Endothelial cell of umbilical vein (primary cell): Measurements from ENCODE around the gene ETF1. TPM values are rescaled to one million over a fixed set of nuclear protein-coding genes. Genes with fewer than 3 reads are reported as not detected.

Experiments
- BruUV-seq: library from RNA; stranded (reverse); fragments of 400-500 nt; replicated peaks from 2 replicates; lab custom pipeline; 2021; lab: Mats Ljungman, UMichigan
- CTCF ChIA-PET: fragments of 300-600, 350-600 bp; sonication (Branson Sonifier 250); formaldehyde crosslinking; loops from one replicate; lab custom pipeline; 2021; ENCODE audit warnings: antibody characterized with exemption, inconsistent platforms; lab: Charles Lee
- POLR2A ChIA-PET: fragments of 300-600, 350-600 bp; sonication (Branson Sonifier 250); formaldehyde crosslinking; loops from one replicate; lab custom pipeline; 2021; ENCODE audit warnings: antibody characterized with exemption, inconsistent platforms; lab: Charles Lee
- DNase-seq: peaks from one replicate; pipeline ENCODE4 v3.0.0-alpha.2; 2011; ENCODE audit warnings: low read depth, low spot score
- FAIRE-seq: peaks from 2 replicates; lab custom pipeline; 2011; peaks lifted over from hg19 to GRCh38; lab: Jason Lieb, UNC
- H2AFZ ChIP-seq: 2 replicates; pipeline ENCODE4 v1.6.0; 2012; ENCODE audit warnings: low read depth, low read length, control low read depth, inconsistent platforms
- H3K27ac ChIP-seq: 2 replicates; pipeline ENCODE4 v1.5.1; 2011; ENCODE audit warnings: low read depth, mild to moderate bottlenecking, control low read depth, low read length, moderate library complexity; ENCODE audit not compliant: insufficient read depth
- H3K27me3 ChIP-seq, 2 experiments: 2 replicates each; pipeline versions ENCODE4 v1.6.0 to v1.6.1; 2011; ENCODE audit warnings: low read length in 2 of 2, mixed read lengths in 1 of 2; ENCODE audit not compliant: control insufficient read depth in 2 of 2, insufficient read depth in 2 of 2
- H3K36me3 ChIP-seq, 2 experiments: 2 replicates in 1 of 2; 3 replicates in 1 of 2; pipeline ENCODE4 v1.5.1; 2011; ENCODE audit warnings: low read length in 2 of 2, mild to moderate bottlenecking in 1 of 2, moderate library complexity in 1 of 2; ENCODE audit not compliant: control insufficient read depth in 2 of 2, insufficient read depth in 2 of 2; ENCODE audit errors: extremely low read depth in 1 of 2
- H3K4me1 ChIP-seq: 3 replicates; pipeline ENCODE4 v1.5.1; 2011; ENCODE audit warnings: mild to moderate bottlenecking, low read length; ENCODE audit not compliant: control insufficient read depth, insufficient read depth; ENCODE audit errors: extremely low read depth
- H3K4me2 ChIP-seq: 2 replicates; pipeline ENCODE4 v1.6.1; 2011; ENCODE audit warnings: low read length, control low read depth, mixed read lengths; ENCODE audit not compliant: insufficient read depth
- H3K4me3 ChIP-seq, 3 experiments: fragments of 200-600 bp in 1 of 3; sonication (generic), shearing (Covaris generic) in 1 of 3; replicated peaks in 1 of 3; 2 replicates each; pipeline ENCODE4 v1.5.1; 2011 to 2016; ENCODE audit warnings: control low read depth in 3 of 3, low read length in 3 of 3, mild to moderate bottlenecking in 2 of 3, inconsistent platforms in 1 of 3, low read depth in 1 of 3, moderate library complexity in 1 of 3; ENCODE audit not compliant: insufficient read depth in 1 of 3
- H3K79me2 ChIP-seq: 2 replicates; pipeline ENCODE4 v1.6.0; 2012; ENCODE audit warnings: low read length, inconsistent platforms; ENCODE audit not compliant: control insufficient read depth, insufficient read depth
- H3K9ac ChIP-seq: replicated peaks from 2 replicates; pipeline ENCODE3; 2011; ENCODE audit warnings: low read length, control low read depth; ENCODE audit not compliant: insufficient read depth; ENCODE audit errors: extremely low read depth
- H3K9me1 ChIP-seq: replicated peaks from 3 replicates; pipeline ENCODE4 v1.6.0; 2011; ENCODE audit warnings: mild to moderate bottlenecking, low read length; ENCODE audit not compliant: control insufficient read depth, insufficient read depth; ENCODE audit errors: extremely low read depth
- H3K9me3 ChIP-seq: replicated peaks from 2 replicates; pipeline ENCODE4 v1.5.1; 2012; ENCODE audit warnings: low read length, inconsistent platforms; ENCODE audit not compliant: control insufficient read depth, insufficient read depth
- H4K20me1 ChIP-seq: replicated peaks from 2 replicates; pipeline ENCODE3; 2011; ENCODE audit warnings: mild to moderate bottlenecking, low read length; ENCODE audit not compliant: control insufficient read depth, insufficient read depth; ENCODE audit errors: extremely low read depth
- CTCF ChIP-seq, 2 donors: IDR thresholded peaks; 1 replicate in 1 of 2; 2 replicates in 1 of 2; pipeline ENCODE4 v1.5.1; 2011; ENCODE audit warnings: low read length in 2 of 2, mild to moderate bottlenecking in 2 of 2, moderate library complexity in 2 of 2, control low read depth in 1 of 2, inconsistent platforms in 1 of 2, low read depth in 1 of 2; ENCODE audit not compliant: insufficient read depth in 1 of 2; ENCODE audit errors: extremely low read depth in 1 of 2
- EZH2 ChIP-seq: IDR thresholded peaks from 2 replicates; pipeline ENCODE4 v1.6.1; 2012; ENCODE audit warnings: borderline replicate concordance, low read depth, mild to moderate bottlenecking, moderate library complexity, low read length, inconsistent platforms; ENCODE audit not compliant: severe bottlenecking
- FOS ChIP-seq: IDR thresholded peaks from 2 replicates; pipeline ENCODE4 v1.6.1; 2011; ENCODE audit warnings: mild to moderate bottlenecking, low read length, moderate library complexity, borderline replicate concordance; ENCODE audit not compliant: insufficient read depth
- GATA2 ChIP-seq: IDR thresholded peaks from 2 replicates; pipeline ENCODE4 v1.7.0; 2011; ENCODE audit warnings: low read depth, mild to moderate bottlenecking, moderate library complexity, mixed read lengths, low read length; ENCODE audit not compliant: insufficient read length, insufficient read depth
- JUN ChIP-seq: IDR thresholded peaks from 2 replicates; pipeline ENCODE4 v1.6.1; 2011; ENCODE audit warnings: borderline replicate concordance, low read depth; ENCODE audit not compliant: insufficient read length, insufficient read depth
- MAX ChIP-seq: IDR thresholded peaks from 2 replicates; pipeline ENCODE4 v1.6.1; 2011; ENCODE audit not compliant: insufficient read depth, insufficient read length
- MYC ChIP-seq: IDR thresholded peaks from one replicate; pipeline ENCODE4 v1.6.1; 2011; ENCODE audit warnings: mild to moderate bottlenecking, low read depth, low read length
- POLR2A ChIP-seq: IDR thresholded peaks from 2 replicates; pipeline ENCODE4 v1.6.1; 2012; ENCODE audit warnings: low read depth, mild to moderate bottlenecking, control low read depth, low read length
- POLR2AphosphoS5 ChIP-seq: IDR thresholded peaks from 2 replicates; pipeline ENCODE4 v1.6.1; 2012; ENCODE audit warnings: low read depth, mild to moderate bottlenecking, control low read depth, low read length, moderate library complexity; ENCODE audit not compliant: insufficient read depth
- dilution Hi-C: fragments of 300-500 bp; cut with MboI; formaldehyde crosslinking; loops from one replicate; pipeline ENCODE4 v1.15.0; 2019; ENCODE audit warnings: low sequenced_read_pairs; ENCODE audit not compliant: extremely low pct_ligation_motif_present
- intact Hi-C: fragments of 100-400 bp; cut with micrococcal nuclease; formaldehyde crosslinking; loops from one replicate; pipeline ENCODE4 v1.10.0; 2022
- polyA plus RNA-seq, 4 experiments: library from polyadenylated mRNA; depleted of rRNA in 3 of 4; stranded (reverse) in 3 of 4; unstranded in 1 of 4; fragments of >200 nt; gene quantifications; 2 replicates each; pipeline versions ENCODE4 v1.2.1 to v1.2.3, GENCODE V29; 2011 to 2012; ENCODE audit warnings: missing spikeins in 1 of 4
- total RNA-seq: library from RNA; stranded (reverse); gene quantifications from 2 replicates; pipeline ENCODE4 v1.2.3, GENCODE V29; 2021

ETF1 gene
- total and polyA plus RNA-seq, 2 donors (not counting 3 experiments of a cell fraction or from before 2014, with no cell fraction given), result 32.9 to 114 TPM

- H3K79me2 ChIP-seq, result peaks cover 5% of the 10 kb centered on the region
- H3K4me1 ChIP-seq, result peaks cover 16% of the 10 kb centered on the region
- no TSS peak for BruUV-seq
- no peaks in the 10 kb centered on the region for H3K27me3 ChIP-seq
- H3K27ac ChIP-seq, result no peak overlapping the region
- peaks cover 0 to 3% of the 10 kb centered on the region in 2 experiments for H3K36me3 ChIP-seq
- H3K9ac ChIP-seq, result no peak overlapping the region
- DNase-seq, result no peak
- ChIA-PET CTCF (no interaction called here), POLR2A (no interaction called here)
- H3K9me3 ChIP-seq, result no peaks in the 10 kb centered on the region
- intact Hi-C loops, result no loop called here
- dilution Hi-C loops, result no loop called here
- H2AFZ ChIP-seq, result no peak overlapping the region
- H4K20me1 ChIP-seq, result no peaks in the 10 kb centered on the region
- H3K4me3 ChIP-seq, result no peak overlapping the region
- H3K9me1 ChIP-seq, result no peaks in the 10 kb centered on the region
- no peak overlapping the region for H3K4me2 ChIP-seq
- TF ChIP-seq FOS (no peak), GATA2 (no peak), JUN (no peak), MYC (no peak), EZH2 (no peak), MAX (no peak), CTCF (IDR thresholded peaks at IDR 0.05; ENCODE audit: extremely low read depth in 1 of 2, insufficient read depth in 1 of 2, low read depth in 1 of 2, low read length in 2 of 2) (no peak), POLR2AphosphoS5 (no peak), POLR2A (no peak)
- no peak for FAIRE-seq
These were observed 75.3 kb downstream of the ETF1 start for GRCh38 chr5:138467711-138468132.
